Parathyroid adenoma (tissue), 2 donors: Measurements from ENCODE around the gene NAV2.

ENCODE experiments used
- H2AFZ ChIP-seq: fragments of 300-600 bp; sonication (generic); one replicate; pipeline ENCODE4 v1.7.0; 2017; ENCODE audit warnings: antibody characterized with exemption, mild to moderate bottlenecking
- H3K27ac ChIP-seq: fragments of 300-600 bp; sonication (generic); one replicate; pipeline ENCODE4 v1.7.0; 2017
- H3K27me3 ChIP-seq: fragments of 300-600 bp; sonication (generic); one replicate; pipeline ENCODE4 v1.7.0; 2017; ENCODE audit warnings: low read length; ENCODE audit not compliant: control insufficient read depth, insufficient read depth
- H3K36me3 ChIP-seq: fragments of 300-600 bp; sonication (generic); one replicate; pipeline ENCODE4 v1.7.0; 2017; ENCODE audit warnings: low read length; ENCODE audit not compliant: control insufficient read depth, insufficient read depth
- H3K4me1 ChIP-seq: fragments of 300-600 bp; sonication (generic); one replicate; pipeline ENCODE4 v1.7.0; 2017; ENCODE audit warnings: control low read depth
- H3K4me2 ChIP-seq: fragments of 300-600 bp; sonication (generic); one replicate; pipeline ENCODE4 v1.7.0; 2017; ENCODE audit warnings: low read length
- H3K4me3 ChIP-seq: fragments of 300-600 bp; sonication (generic); one replicate; pipeline ENCODE4 v1.7.0; 2017; ENCODE audit warnings: low read depth, low read length
- H3K79me2 ChIP-seq: fragments of 300-600 bp; sonication (generic); one replicate; pipeline ENCODE4 v1.7.0; 2017; ENCODE audit warnings: control low read depth
- H3K9ac ChIP-seq: fragments of 300-600 bp; sonication (generic); one replicate; pipeline ENCODE4 v1.7.0; 2017; ENCODE audit warnings: mild to moderate bottlenecking
- H3K9me3 ChIP-seq: fragments of 300-600 bp; sonication (generic); one replicate; pipeline ENCODE4 v1.7.0; 2017; ENCODE audit warnings: low read length; ENCODE audit not compliant: control insufficient read depth
- TF ChIP-seq, protein P1 (sequence below): fragments of 300-600 bp; sonication (generic); IDR thresholded peaks from one replicate; pipeline ENCODE4 v1.7.0; 2017; ENCODE audit warnings: antibody characterized with exemption, mild to moderate bottlenecking
- donor health status: primary hyperparathyroidism.

NAV2 gene

DNA sequence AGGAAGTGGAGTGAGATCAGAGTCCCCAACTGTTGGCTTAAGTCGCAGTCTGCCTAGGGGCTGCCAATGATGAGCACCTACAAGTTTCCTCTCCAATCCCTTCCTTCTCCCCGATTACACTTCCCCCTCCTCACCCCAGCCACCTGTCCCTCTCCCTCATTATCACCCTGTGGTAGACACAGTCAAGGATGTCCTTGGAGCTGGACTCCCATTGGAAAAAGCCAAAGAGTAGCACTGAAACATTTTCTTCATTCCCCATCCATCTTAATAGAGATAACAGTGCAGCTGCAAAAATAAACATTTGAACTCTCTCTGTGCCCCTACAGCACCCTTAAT lies 301.4 kb downstream of the NAV2 start:
- Histone ChIP-seq H3K9ac (no peak overlapping the region), H2AFZ (peak overlapping the region; percentile 53), H3K36me3 (no peaks in the 10 kb centered on the region), H3K4me1 (no peaks in the 10 kb centered on the region), H3K4me2 (no peak overlapping the region), H3K27me3 (no peaks in the 10 kb centered on the region), H3K27ac (no peak overlapping the region), H3K79me2 (no peaks in the 10 kb centered on the region), H3K9me3 (no peaks in the 10 kb centered on the region), H3K4me3 (no peak overlapping the region)
- TF ChIP-seq, protein P1, sequence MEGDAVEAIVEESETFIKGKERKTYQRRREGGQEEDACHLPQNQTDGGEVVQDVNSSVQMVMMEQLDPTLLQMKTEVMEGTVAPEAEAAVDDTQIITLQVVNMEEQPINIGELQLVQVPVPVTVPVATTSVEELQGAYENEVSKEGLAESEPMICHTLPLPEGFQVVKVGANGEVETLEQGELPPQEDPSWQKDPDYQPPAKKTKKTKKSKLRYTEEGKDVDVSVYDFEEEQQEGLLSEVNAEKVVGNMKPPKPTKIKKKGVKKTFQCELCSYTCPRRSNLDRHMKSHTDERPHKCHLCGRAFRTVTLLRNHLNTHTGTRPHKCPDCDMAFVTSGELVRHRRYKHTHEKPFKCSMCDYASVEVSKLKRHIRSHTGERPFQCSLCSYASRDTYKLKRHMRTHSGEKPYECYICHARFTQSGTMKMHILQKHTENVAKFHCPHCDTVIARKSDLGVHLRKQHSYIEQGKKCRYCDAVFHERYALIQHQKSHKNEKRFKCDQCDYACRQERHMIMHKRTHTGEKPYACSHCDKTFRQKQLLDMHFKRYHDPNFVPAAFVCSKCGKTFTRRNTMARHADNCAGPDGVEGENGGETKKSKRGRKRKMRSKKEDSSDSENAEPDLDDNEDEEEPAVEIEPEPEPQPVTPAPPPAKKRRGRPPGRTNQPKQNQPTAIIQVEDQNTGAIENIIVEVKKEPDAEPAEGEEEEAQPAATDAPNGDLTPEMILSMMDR, result no peak

DNA sequence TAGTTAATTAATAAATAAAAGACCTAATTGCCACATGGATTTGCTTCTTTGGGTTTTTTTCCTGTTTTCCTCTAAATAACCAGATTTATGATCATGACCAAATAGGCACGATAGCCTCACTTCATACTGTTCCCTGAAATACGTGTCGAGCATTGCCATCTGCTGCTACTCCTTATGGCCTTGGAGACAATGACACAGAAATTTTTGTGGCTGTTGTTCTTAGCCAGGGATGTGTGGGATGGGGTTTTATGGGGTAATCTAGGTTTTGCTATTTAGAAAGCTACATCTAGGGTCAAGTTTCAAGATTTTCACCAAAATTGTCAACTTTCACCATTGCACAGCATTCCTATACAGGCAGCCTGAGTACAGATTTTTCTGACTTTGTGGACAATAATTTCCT lies 302.5 kb downstream of the NAV2 start:
- Histone ChIP-seq H3K4me3 (no peak overlapping the region), H3K4me1 (no peaks in the 10 kb centered on the region), H3K9me3 (no peaks in the 10 kb centered on the region), H2AFZ (no peak overlapping the region), H3K4me2 (no peak overlapping the region), H3K36me3 (no peaks in the 10 kb centered on the region), H3K27me3 (no peaks in the 10 kb centered on the region), H3K79me2 (no peaks in the 10 kb centered on the region), H3K9ac (no peak overlapping the region), H3K27ac (no peak overlapping the region)
- TF ChIP-seq, protein P1, result no peak

GRCh38 chr11:20015529-20016427 lies 303.1 kb downstream of the NAV2 start:
- Histone ChIP-seq H3K27ac (peak overlapping the region; percentile 56), H3K4me2 (no peak overlapping the region), H3K36me3 (no peaks in the 10 kb centered on the region), H3K9me3 (no peaks in the 10 kb centered on the region), H2AFZ (peak overlapping the region; percentile 28), H3K27me3 (no peaks in the 10 kb centered on the region), H3K9ac (no peak overlapping the region), H3K79me2 (no peaks in the 10 kb centered on the region), H3K4me1 (no peaks in the 10 kb centered on the region), H3K4me3 (no peak overlapping the region)
- TF ChIP-seq, protein P1, result no peak

- H2AFZ ChIP-seq, result peak overlapping the region; percentile 28
- H3K9ac ChIP-seq, result no peak overlapping the region
- H3K27me3 ChIP-seq, result no peaks in the 10 kb centered on the region
- H3K79me2 ChIP-seq, result no peaks in the 10 kb centered on the region
- TF ChIP-seq, protein P1, result no peak
- H3K36me3 ChIP-seq, result no peaks in the 10 kb centered on the region
- H3K4me1 ChIP-seq, result no peaks in the 10 kb centered on the region
- no peaks in the 10 kb centered on the region for H3K9me3 ChIP-seq
- no peak overlapping the region for H3K27ac ChIP-seq
- H3K4me3 ChIP-seq, result no peak overlapping the region
- H3K4me2 ChIP-seq, result no peak overlapping the region
These were observed 303.9 kb downstream of the NAV2 start for GRCh38 chr11:20016526-20016925.

DNA sequence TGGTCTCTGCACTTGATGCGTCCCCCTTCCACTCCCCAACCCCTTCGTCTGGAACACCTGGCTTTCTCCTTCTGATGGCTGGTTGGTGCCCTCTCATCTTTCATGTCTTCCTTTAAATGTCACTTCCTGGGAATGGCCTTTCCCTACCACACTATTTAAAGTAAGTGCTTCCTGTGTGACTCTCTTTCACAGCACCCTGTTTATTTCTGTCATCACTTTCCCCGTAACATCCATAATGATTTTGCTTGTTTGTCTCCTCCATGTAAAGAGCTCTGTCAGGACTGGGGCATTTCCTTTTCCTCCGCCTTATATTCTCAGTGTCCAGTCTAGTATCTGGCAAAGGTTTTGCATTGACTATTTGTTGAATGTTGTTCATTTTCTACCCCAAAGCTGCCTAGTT lies 304.7 kb downstream of the NAV2 start:
- Histone ChIP-seq H3K79me2 (no peaks in the 10 kb centered on the region), H3K4me3 (no peak overlapping the region), H2AFZ (no peak overlapping the region), H3K9ac (no peak overlapping the region), H3K4me1 (no peaks in the 10 kb centered on the region), H3K27me3 (no peaks in the 10 kb centered on the region), H3K36me3 (no peaks in the 10 kb centered on the region), H3K9me3 (no peaks in the 10 kb centered on the region), H3K27ac (no peak overlapping the region), H3K4me2 (no peak overlapping the region)
- TF ChIP-seq, protein P1, result no peak
